Hematopoietic multipotent progenitor cell (in vitro differentiated cells): ENCODE data around the gene CEP120. TPM values are rescaled to one million over a fixed set of nuclear protein-coding genes. Genes with fewer than 3 reads are reported as not detected.
"Not testable (repeated sequence)": the region's sequence is repeated elsewhere in the genome, so short reads cannot be mapped to it uniquely, and the experiment has no call there.

Source experiments
- DNase-seq, 3 donors: peaks; one replicate each; pipeline ENCODE4 v3.0.0-alpha.2; 2011 to 2015; ENCODE audit warnings: low read depth in 2 of 3, low spot score in 2 of 3
- total RNA-seq: library from RNA; depleted of rRNA; stranded (reverse); fragments of >200 nt; gene quantifications from one replicate; pipeline ENCODE4 v1.2.3, GENCODE V29; 2012

The CEP120 gene
- 14.3 TPM for total RNA-seq

GRCh38 chr5:123423278-123424149, at the start of gene CEP120:
Gene CEP120, minus strand, starts transcription at chr5:123423403. Its CDS starts 405 bp downstream, at chr5:123422998.
- DNase-seq = peak; percentile 94 to 100 (median 99)

GRCh38 chr5:123472150-123472924, 49.1 kb upstream of the CEP120 start:
- no peak for DNase-seq

GRCh38 chr5:123471385-123471784, 48.2 kb upstream of the CEP120 start:
- DNase-seq = no peak

GRCh38 chr5:123466839-123467238, 43.6 kb upstream of the CEP120 start:
- DNase-seq = not testable (repeated sequence)

DNA sequence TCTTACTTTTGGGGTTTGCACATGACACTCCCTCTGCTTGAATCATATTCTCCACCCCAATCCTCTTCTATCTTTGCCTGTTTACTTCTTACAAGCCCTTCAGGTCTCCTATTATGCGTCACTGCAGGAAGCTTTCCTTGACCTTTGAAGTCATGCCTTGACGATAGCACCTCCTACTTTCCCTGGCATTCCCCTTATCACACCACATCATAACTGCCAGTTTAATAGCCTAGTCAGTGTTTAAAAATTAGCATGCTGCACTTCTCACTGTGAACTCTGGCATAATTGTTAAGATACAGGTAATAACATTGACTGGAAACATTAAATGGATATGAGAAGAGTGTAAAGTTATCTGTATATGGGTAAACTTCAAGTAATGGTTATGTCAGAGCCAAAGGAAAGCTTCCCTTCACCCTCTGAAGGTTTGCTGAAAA, 37.1 kb upstream of the CEP120 start:
- no peak for DNase-seq

DNA sequence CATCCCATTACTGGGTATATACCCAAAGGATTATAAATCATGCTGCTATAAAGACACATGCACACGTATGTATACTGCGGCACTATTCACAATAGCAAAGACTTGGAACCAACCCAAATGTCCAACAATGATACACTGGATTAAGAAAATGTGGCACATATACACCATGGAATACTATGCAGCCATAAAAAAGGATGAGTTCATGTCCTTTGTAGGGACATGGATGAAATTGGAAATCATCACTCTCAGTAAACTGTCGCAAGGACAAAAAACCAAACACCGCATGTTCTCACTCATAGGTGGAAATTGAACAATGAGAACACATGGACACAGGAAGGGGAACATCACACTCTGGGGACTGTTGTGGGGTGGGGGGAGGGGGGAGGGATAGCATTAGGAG, 35.8 kb upstream of the CEP120 start:
- DNase-seq = not testable (repeated sequence)

GRCh38 chr5:123456242-123456641, 33.0 kb upstream of the CEP120 start:
- DNase-seq = no peak

DNA sequence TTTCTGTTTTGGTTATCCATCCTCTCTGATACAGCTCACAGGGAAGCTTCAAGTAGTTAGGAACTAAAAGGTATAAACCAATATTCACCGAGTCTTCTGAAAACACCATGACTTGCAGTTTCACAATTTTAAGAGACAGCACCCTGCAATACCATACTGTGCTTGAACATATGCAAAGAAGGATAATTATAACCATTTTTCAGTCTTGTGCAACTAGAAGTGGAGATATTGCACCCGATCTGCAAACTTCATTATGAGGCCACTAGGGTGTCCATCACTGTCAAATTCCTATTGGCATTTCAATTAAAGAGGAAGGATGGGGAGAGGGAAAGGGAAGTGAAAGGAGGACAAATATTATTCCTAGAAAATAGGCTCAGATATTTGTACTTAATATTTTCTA, 32.4 kb upstream of the CEP120 start:
- no peak for DNase-seq

- no peak for DNase-seq
Observed at GRCh38 chr5:123455095-123455494, 31.9 kb upstream of the CEP120 start.

GRCh38 chr5:123454259-123454911, 31.2 kb upstream of the CEP120 start:
- no peak for DNase-seq

- no peak for DNase-seq
Observed at GRCh38 chr5:123452401-123452800, 29.2 kb upstream of the CEP120 start.

- DNase-seq = no peak
Observed at GRCh38 chr5:123451047-123451446, 27.8 kb upstream of the CEP120 start.

DNA sequence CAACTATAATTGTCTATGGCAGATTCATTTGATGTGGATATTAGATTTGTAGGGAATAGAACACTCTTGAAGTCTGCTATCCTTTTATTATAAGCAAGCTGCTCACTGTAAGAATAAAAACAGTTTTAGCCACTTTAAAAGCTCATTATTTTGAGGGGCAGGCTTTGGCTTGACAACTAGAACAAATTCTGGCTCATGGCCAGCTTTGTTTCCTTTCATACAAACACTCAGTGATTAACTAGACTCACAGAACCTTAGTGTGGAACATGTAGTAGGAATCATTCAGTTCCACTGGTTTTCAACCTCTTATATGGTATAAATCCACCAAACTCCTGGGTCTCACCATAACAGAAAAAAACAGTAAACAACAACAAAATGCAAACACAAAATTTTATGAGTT, 27.4 kb upstream of the CEP120 start:
- DNase-seq = peak in 1 of 3 donors; percentile 32

- DNase-seq = no peak
Observed at GRCh38 chr5:123450114-123450513, 26.9 kb upstream of the CEP120 start.

- DNase-seq = no peak
Observed at GRCh38 chr5:123449424-123449974, 26.3 kb upstream of the CEP120 start.

DNA sequence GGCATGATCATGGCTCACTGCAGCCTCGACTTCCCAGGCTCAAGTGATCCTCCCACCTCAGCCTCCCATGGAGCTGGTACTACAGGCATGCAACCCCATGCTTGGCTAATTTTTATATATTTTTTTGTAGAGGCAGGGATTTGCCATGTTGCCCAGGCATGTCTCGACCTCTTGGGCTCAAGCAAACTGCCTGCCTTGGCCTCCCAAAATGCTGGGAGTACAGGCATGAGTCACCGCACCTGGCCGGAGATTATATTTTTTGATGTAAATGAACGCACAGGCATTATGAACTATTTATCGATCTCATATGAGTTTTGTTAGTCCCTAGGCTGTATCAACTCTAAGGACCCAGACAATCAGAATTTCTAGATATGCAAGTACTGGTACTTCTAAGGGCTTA, 25.5 kb upstream of the CEP120 start:
- no peak for DNase-seq

GRCh38 chr5:123448017-123448617, 24.9 kb upstream of the CEP120 start:
- DNase-seq = no peak

DNA sequence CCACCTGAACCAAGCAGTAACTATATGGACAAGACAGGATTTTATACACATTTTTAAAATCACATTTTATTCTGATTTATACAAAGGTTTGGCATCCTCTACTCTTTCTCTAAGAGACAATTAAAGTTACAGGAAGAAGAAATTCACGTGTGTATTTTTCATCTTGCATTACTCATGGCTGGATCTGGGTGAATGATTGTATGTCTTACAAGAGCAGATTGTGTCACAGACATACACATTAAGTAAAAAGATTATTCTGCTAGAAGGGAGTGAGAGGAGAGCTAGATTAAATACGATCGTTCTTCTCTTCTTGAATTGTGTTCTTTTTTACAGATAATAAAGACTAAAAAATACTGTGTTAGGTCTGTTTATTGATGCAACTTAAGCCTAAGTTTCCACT, 20.8 kb upstream of the CEP120 start:
- DNase-seq = no peak

DNA sequence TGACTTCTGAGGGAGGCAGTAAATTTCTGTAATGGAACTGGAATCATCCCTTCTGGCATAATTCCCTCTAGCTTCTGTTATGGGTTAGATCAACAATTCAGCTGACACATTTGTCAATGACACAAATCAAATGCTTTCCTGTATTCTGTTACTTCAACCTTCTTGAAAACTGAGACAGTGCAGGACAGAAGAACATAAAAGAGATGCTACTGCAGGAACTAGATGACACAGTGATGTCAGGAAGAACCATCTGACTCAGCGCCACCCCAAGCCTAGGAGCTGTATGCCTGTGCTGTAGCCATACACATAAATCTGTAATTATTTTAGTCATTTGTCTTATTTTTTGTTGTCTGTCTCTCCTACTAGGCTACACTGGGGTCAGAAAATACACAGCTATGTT, 18.2 kb upstream of the CEP120 start:
- no peak for DNase-seq

DNA sequence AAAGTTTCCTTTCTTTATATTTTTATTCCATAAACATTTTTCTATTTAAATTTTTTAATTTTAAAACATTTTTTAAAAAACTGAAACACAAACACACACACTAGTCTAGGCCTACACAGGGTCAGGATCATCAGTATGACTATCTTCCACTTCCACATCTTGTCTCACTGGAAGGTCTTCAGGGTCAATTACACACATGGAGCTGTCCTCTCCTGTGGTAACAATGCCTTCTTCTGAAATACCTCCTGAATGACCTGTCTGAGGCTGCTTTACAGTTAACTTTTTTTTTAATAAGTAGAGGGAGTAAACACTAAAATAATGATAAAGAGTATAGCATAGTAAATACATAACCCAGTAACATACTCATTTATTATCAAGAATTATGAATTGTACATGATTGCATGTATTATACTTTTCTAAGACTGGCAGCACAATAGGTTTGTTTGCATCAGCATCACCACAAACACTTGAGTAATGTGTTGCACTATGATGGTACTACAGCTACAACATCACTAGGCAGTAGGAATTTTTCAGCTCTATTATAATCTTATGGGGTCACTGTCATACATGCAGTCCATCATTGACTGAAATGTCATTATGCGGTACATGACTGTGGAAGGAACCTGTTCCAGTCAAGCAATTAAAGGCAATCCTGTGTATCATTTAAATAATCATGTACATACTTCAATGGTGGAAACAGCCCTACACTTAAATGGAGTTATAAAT, 17.4 kb upstream of the CEP120 start:
- no peak for DNase-seq
